ENCODE measurements around the gene RITA1. TPM values are rescaled to one million over a fixed set of nuclear protein-coding genes. Genes with fewer than 3 reads are reported as not detected.

Gene RITA1
- total RNA-seq, 1 experiment from 2014 or later, result 20.7 TPM

- no peaks in the 10 kb centered on the region for H3K9me3 ChIP-seq (ENCODE audit: control insufficient read depth in 1 of 2, insufficient read depth in 1 of 2, low read depth in 1 of 2, low read length in 2 of 2)
- no peak overlapping the region for H2AFZ ChIP-seq (ENCODE audit: low read depth, low read length, poor library complexity, severe bottlenecking)
- ATAC-seq (no peak), DNase-seq (ENCODE audit: low read depth, low spot score) (no peak)
- no peak overlapping the region for H3K4me2 ChIP-seq (ENCODE audit: low read length)
- POLR2A ChIA-PET, result no interaction called here
- H3K27me3 ChIP-seq (ENCODE audit: insufficient read depth, low read length), result no peaks in the 10 kb centered on the region
- no peaks in the 10 kb centered on the region for H3K79me2 ChIP-seq (ENCODE audit: insufficient read depth, low read length)
- CTCF ChIA-PET, result no interaction called here
- BruUV-seq (replicated peaks), result no TSS peak
- peaks cover 0 to 16% of the 10 kb centered on the region in 2 experiments; a peak in 3 of 4 replicates for H3K4me1 ChIP-seq (ENCODE audit: control insufficient read depth in 1 of 2, insufficient read depth in 2 of 2, low read length in 2 of 2)
- no peaks in the 10 kb centered on the region for H3K36me3 ChIP-seq (ENCODE audit: control insufficient read depth in 1 of 2, insufficient read depth in 2 of 2, low read length in 2 of 2)
- H3K9ac ChIP-seq (ENCODE audit: low read length), result no peak overlapping the region
- no peak overlapping the region for H3K27ac ChIP-seq (ENCODE audit: low read depth, low read length)
- TF ChIP-seq ZBTB33 (IDR thresholded peaks at IDR 0.05; ENCODE audit: extremely low read depth, insufficient replicate concordance, low read length), result no peak
- no peak for TF ChIP-seq JUND (IDR thresholded peaks at IDR 0.05)
- TF ChIP-seq POLR2A (IDR thresholded peaks at IDR 0.05; ENCODE audit: borderline replicate concordance, extremely low read depth, insufficient read depth, insufficient read length), result no peak
- TF ChIP-seq SIN3A (IDR thresholded peaks at IDR 0.05; ENCODE audit: low read depth), result no peak
- no peak for TF ChIP-seq TCF7L2 (IDR thresholded peaks at IDR 0.05; ENCODE audit: borderline replicate concordance, extremely low read depth, insufficient read depth, insufficient read length)
- no peak for TF ChIP-seq REST (IDR thresholded peaks at IDR 0.05; ENCODE audit: low read depth)
- TF ChIP-seq MAX (IDR thresholded peaks at IDR 0.05), result no peak
- H3K9me2 ChIP-seq (ENCODE audit: insufficient read depth), result no peaks in the 10 kb centered on the region
- H3K4me3 ChIP-seq (replicated peaks in 1 of 2; ENCODE audit: low read depth in 1 of 2, low read length in 2 of 2), result no peak overlapping the region
- H4K20me1 ChIP-seq (ENCODE audit: insufficient read depth), result no peaks in the 10 kb centered on the region
- RAD21 ChIA-PET (ENCODE audit: low non-redundant PET in 1 of 2, low total read pairs in 2 of 2, uncharacterized antibody in 2 of 2, unreplicated experiment in 2 of 2), result no interaction called here
- intact Hi-C loops (cut with micrococcal nuclease), result no loop called here
Measured at GRCh38 chr12:113239288-113239771, 53.8 kb downstream of the RITA1 start.
